Heart right ventricle (tissue), 16 donors: Measurements from ENCODE around the gene FAM217A. TPM values are rescaled to one million over a fixed set of nuclear protein-coding genes. Genes with fewer than 3 reads are reported as not detected.

Source experiments
- ATAC-seq, 8 donors: fragments of 200-7000 bp; cut with Tn5 transposase; one replicate each; pipeline ENCODE4 v1.9.1; 2020; ENCODE audit warnings: mild to moderate bottlenecking in 8 of 8, moderate library complexity in 8 of 8, moderate number of reproducible peaks in 1 of 8
- DNase-seq, 2 donors: peaks; one replicate each; pipeline ENCODE4 v3.0.0-alpha.2; 2020
- H3K27ac ChIP-seq, 10 donors: fragments of 200-600 bp; sonication (generic) in 2 of 10; one replicate each; pipeline versions ENCODE4 v1.5.0 to v1.8.0; 2020 to 2022; ENCODE audit warnings: mild to moderate bottlenecking in 3 of 10
- H3K27me3 ChIP-seq, 7 donors: fragments of 200-600 bp; one replicate each; pipeline ENCODE4 v1.8.0; 2021 to 2022; ENCODE audit warnings: mild to moderate bottlenecking in 2 of 7
- H3K36me3 ChIP-seq, 9 donors: fragments of 200-600 bp; sonication (generic) in 1 of 9; one replicate each; pipeline versions ENCODE4 v1.5.0 to v1.8.0; 2020 to 2022; ENCODE audit warnings: mild to moderate bottlenecking in 2 of 9
- H3K4me1 ChIP-seq, 9 donors: fragments of 200-600 bp; sonication (generic) in 1 of 9; one replicate each; pipeline versions ENCODE4 v1.5.0 to v1.8.0; 2020 to 2022; ENCODE audit warnings: mild to moderate bottlenecking in 4 of 9
- H3K4me3 ChIP-seq, 10 donors: fragments of 200-600 bp; sonication (generic) in 2 of 10; one replicate each; pipeline versions ENCODE4 v1.5.0 to v1.8.0; 2020 to 2022; ENCODE audit warnings: mild to moderate bottlenecking in 7 of 10, moderate library complexity in 2 of 10
- H3K9me3 ChIP-seq, 11 donors: fragments of 200-600 bp in 10 of 11; sonication (generic) in 2 of 11; one replicate each; pipeline versions ENCODE4 v1.5.0 to v1.8.0; 2013 to 2022; ENCODE audit warnings: mild to moderate bottlenecking in 2 of 11, control low read depth in 1 of 11, moderate library complexity in 1 of 11
- CTCF ChIP-seq, 9 donors: fragments of 200-600 bp; sonication (generic) in 2 of 9; IDR thresholded peaks; one replicate each; pipeline versions ENCODE4 v1.5.0 to v1.8.0; 2021 to 2022; ENCODE audit warnings: antibody characterized with exemption in 9 of 9, mild to moderate bottlenecking in 5 of 9, moderate library complexity in 1 of 9
- WGBS, 2 donors: extraction: QIAGEN DNeasy Blood & Tissue Kit; methylation state at CpG; one replicate each; pipeline ENCODE4 v1.1.7; 2013; ENCODE audit warnings: inconsistent platforms in 1 of 2; 5-methylcytosine and 5-hydroxymethylcytosine counted together
- intact Hi-C, 10 donors: fragments of 100-400 bp; cut with DNase I; formaldehyde crosslinking; loops; one replicate each; pipeline versions ENCODE4 v1.11.1 to v1.14.2; 2022
- polyA plus RNA-seq, 2 donors: library from polyadenylated mRNA; stranded (reverse); fragments of 200-250 nt; gene quantifications; one replicate each; pipeline ENCODE4 v1.2.3, GENCODE V29; 2013
- total RNA-seq, 10 donors: library from RNA; stranded (reverse); fragmentation: NEBNext Ultra II Directional in 3 of 10; extraction: Animal tissue kit (Norgen Biotek cat#: 25700) in 3 of 10; gene quantifications; one replicate each; pipeline versions ENCODE4 v1.2.1 to v1.2.4, GENCODE V29; 2021 to 2023
- donor health status: Arrhythmogenic right ventricular cardiomyopathy.
- donor health status: ischemic (EF 13 %, LVEDD 7.1; RV severe dilation, severe dysfunction).
- donor health status: healthy with polysubstance abuse.
- donor health status: DM: no; HTN: yes; CAD: no.
- donor health status: DM: no; HTN: no; CAD: no.
- donor health status: ischemic (EF 25% LVEDD 6.9; RV normal size, moderate dysfunction).
- donor health status: ischemic (EF 25% LVEDD 5.7; RV mildly dilated, moderate dysfunction).
- donor health status: healthy.
- donor health status: DM: yes; HTN: yes; CAD: no.
- donor health status: Ischemic cardiomyopathy.
- donor health status: ischemic (EF 35%, LVEDD 5.7; RV mildly dilated, moderate dysfunction).
- donor health status: nonischemic (EF 11% LVEDD 7.7; RV severe dilation, severe dysfunction).
- donor health status: DM: yes; HTN: yes; CAD: no.
- donor health status: PGD.
- donor health status: ischemic (EF 29% LVEDD 5.4; RV normal size, mild dysfunction).
- donor health status: nonischemic (EF 23%, LVEDD 6.1; RV moderate dilation, normal function).

The FAM217A gene
- total and polyA plus RNA-seq, 12 donors: not detected

GRCh38 chr6:4039348-4039747 is 39.6 kb downstream of the FAM217A start:
- Histone ChIP-seq H3K9me3 (no peaks in the 10 kb centered on the region), H3K36me3 (peaks cover 0 to 96% (median 69%) of the 10 kb centered on the region in 9 donors), H3K27ac (no peak overlapping the region), H3K4me1 (peaks cover 0 to 29% (median 8%) of the 10 kb centered on the region in 9 donors), H3K4me3 (no peak overlapping the region), H3K27me3 (no peaks in the 10 kb centered on the region)
- intact Hi-C loops: no loop called here
- ATAC-seq (no peak), DNase-seq (no peak)
- WGBS, 2 donors: 41 to 52% methylated on average over 1 of the region's 1 CpG
- TF ChIP-seq CTCF (IDR thresholded peaks at IDR 0.05): no peak

GRCh38 chr6:4036581-4036980 is 42.4 kb downstream of the FAM217A start:
- H3K4me1 ChIP-seq: peaks cover 0 to 50% (median 19%) of the 10 kb centered on the region in 9 donors
- intact Hi-C loops: no loop called here
- no peak overlapping the region for H3K27ac ChIP-seq
- peaks cover 0 to 95% (median 52%) of the 10 kb centered on the region in 9 donors for H3K36me3 ChIP-seq
- WGBS, 2 donors: 96 to 98% methylated on average over 5 of the region's 5 CpGs
- no peaks in the 10 kb centered on the region for H3K9me3 ChIP-seq
- no peak for TF ChIP-seq CTCF (IDR thresholded peaks at IDR 0.05)
- no peak overlapping the region for H3K4me3 ChIP-seq
- H3K27me3 ChIP-seq: no peaks in the 10 kb centered on the region
- DNase-seq: no peak
- ATAC-seq: no peak

GRCh38 chr6:4032475-4032874 is 46.5 kb downstream of the FAM217A start:
- Histone ChIP-seq H3K27me3 (no peaks in the 10 kb centered on the region), H3K9me3 (no peaks in the 10 kb centered on the region), H3K27ac (no peak overlapping the region), H3K4me3 (no peak overlapping the region), H3K36me3 (peaks cover 0 to 69% (median 15%) of the 10 kb centered on the region in 9 donors), H3K4me1 (peaks cover 0 to 60% (median 30%) of the 10 kb centered on the region in 9 donors)
- TF ChIP-seq CTCF (IDR thresholded peaks at IDR 0.05): no peak
- intact Hi-C loops: no loop called here
- 71 to 76% methylated on average over 9 of the region's 9 CpGs for WGBS, 2 donors
- ATAC-seq: no peak
- DNase-seq: no peak

- Histone ChIP-seq H3K4me3 (no peak overlapping the region), H3K27me3 (no peaks in the 10 kb centered on the region), H3K9me3 (no peaks in the 10 kb centered on the region), H3K36me3 (peaks cover 0 to 59% (median 10%) of the 10 kb centered on the region in 9 donors), H3K4me1 (peaks cover 3 to 65% (median 40%) of the 10 kb centered on the region in 9 donors), H3K27ac (no peak overlapping the region)
- ATAC-seq (no peak), DNase-seq (no peak)
- WGBS, 2 donors: 92 to 97% methylated on average over 1 of the region's 1 CpG
- intact Hi-C loops: no loop called here
- no peak for TF ChIP-seq CTCF (IDR thresholded peaks at IDR 0.05)
These were observed 47.5 kb downstream of the FAM217A start for GRCh38 chr6:4031442-4031841.
